ENCODE data around the gene COL23A1. TPM values are rescaled to one million over a fixed set of nuclear protein-coding genes. Genes with fewer than 3 reads are reported as not detected.

COL23A1 gene
- polyA plus RNA-seq, 1 donor (not counting 4 experiments of a cell fraction or from before 2014, with no cell fraction given) = not detected

DNA sequence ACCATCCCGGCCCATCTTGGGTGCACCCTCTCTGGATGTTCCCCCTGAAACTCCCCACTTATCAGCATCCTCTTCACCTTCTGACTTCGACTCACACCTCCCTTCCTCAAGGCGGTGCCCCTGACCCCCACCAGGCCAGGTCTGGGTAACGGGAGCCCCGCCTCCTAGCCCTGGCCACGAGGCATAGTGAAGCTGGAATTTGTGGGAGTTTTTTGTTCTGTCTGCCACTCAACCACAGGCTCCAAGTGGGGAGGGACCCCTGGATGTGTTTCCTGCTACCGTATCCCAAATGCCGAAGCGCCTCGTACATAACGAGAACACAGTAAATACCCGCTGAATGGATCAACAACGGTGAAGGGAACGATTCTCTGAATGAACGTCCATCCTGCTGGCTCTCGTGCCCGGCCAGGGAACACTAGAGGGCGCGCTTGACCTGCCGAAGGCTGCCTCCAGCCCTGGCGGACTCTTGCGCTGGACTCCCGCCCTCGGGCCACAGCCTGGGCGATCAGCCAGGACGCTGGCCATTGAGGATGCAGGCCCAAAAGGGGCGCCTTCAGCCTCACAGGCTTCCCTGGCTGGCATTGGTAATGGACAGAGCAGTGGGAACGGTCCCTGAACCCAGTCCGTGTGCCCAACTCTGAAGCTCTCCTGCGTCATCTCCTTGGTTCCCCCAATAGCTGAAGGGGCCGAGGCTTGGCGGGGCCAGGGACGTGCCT lies 310.3 kb downstream of the COL23A1 start:
- no peak for DNase-seq (ENCODE audit: low read depth, low spot score)
- Histone ChIP-seq H3K4me1 (ENCODE audit: control insufficient read depth, extremely low read depth, insufficient read depth, low read length) (no peaks in the 10 kb centered on the region), H3K9me1 (ENCODE audit: control insufficient read depth, extremely low read depth, insufficient read depth, low read length) (no peaks in the 10 kb centered on the region), H3K27ac (ENCODE audit: control insufficient read depth, insufficient read depth, low read length) (no peak overlapping the region), H4K20me1 (ENCODE audit: control insufficient read depth, extremely low read depth, insufficient read depth, low read length) (no peaks in the 10 kb centered on the region), H3K9ac (ENCODE audit: control insufficient read depth, extremely low read depth, insufficient read depth, low read length) (no peak overlapping the region), H3K9me3 (ENCODE audit: control insufficient read depth, low read depth, low read length) (peaks cover 6% of the 10 kb centered on the region), H3K4me2 (ENCODE audit: control insufficient read depth, extremely low read depth, insufficient read depth, low read depth, low read length) (no peak overlapping the region), H3K79me2 (ENCODE audit: control insufficient read depth, insufficient read depth, low read length) (no peaks in the 10 kb centered on the region), H3K36me3 (ENCODE audit: control insufficient read depth in 2 of 2, extremely low read depth in 1 of 2, insufficient read depth in 2 of 2, low read length in 2 of 2) (no peaks in the 10 kb centered on the region), H3K27me3 (ENCODE audit: control insufficient read depth, extremely low read depth, insufficient read depth, low read length) (peaks cover 7% of the 10 kb centered on the region), H3K4me3 (ENCODE audit: control insufficient read depth in 2 of 3, extremely low read depth in 1 of 3, insufficient read depth in 2 of 3, low read depth in 1 of 3, low read length in 3 of 3) (no peak overlapping the region), H2AFZ (ENCODE audit: control insufficient read depth, low read length) (no peak overlapping the region)
- TF ChIP-seq, protein P1, sequence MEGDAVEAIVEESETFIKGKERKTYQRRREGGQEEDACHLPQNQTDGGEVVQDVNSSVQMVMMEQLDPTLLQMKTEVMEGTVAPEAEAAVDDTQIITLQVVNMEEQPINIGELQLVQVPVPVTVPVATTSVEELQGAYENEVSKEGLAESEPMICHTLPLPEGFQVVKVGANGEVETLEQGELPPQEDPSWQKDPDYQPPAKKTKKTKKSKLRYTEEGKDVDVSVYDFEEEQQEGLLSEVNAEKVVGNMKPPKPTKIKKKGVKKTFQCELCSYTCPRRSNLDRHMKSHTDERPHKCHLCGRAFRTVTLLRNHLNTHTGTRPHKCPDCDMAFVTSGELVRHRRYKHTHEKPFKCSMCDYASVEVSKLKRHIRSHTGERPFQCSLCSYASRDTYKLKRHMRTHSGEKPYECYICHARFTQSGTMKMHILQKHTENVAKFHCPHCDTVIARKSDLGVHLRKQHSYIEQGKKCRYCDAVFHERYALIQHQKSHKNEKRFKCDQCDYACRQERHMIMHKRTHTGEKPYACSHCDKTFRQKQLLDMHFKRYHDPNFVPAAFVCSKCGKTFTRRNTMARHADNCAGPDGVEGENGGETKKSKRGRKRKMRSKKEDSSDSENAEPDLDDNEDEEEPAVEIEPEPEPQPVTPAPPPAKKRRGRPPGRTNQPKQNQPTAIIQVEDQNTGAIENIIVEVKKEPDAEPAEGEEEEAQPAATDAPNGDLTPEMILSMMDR (optimal IDR thresholded peaks at IDR 0.05 in 1 of 3, IDR thresholded peaks at IDR 0.05 in 1 of 3, conservative IDR thresholded peaks at IDR 0.05 in 1 of 3; ENCODE audit: extremely low read depth in 1 of 3, insufficient read depth in 2 of 3, low read length in 3 of 3) = peak; percentile 75 to 93 (median 87)
- TF ChIP-seq EZH2 (IDR thresholded peaks at IDR 0.05; ENCODE audit: low read length) = no peak
- no peak for FAIRE-seq
- dilution Hi-C loops (cut with MboI; ENCODE audit: extremely low pct_ligation_motif_present, low sequenced_read_pairs) = no loop called here

DNA sequence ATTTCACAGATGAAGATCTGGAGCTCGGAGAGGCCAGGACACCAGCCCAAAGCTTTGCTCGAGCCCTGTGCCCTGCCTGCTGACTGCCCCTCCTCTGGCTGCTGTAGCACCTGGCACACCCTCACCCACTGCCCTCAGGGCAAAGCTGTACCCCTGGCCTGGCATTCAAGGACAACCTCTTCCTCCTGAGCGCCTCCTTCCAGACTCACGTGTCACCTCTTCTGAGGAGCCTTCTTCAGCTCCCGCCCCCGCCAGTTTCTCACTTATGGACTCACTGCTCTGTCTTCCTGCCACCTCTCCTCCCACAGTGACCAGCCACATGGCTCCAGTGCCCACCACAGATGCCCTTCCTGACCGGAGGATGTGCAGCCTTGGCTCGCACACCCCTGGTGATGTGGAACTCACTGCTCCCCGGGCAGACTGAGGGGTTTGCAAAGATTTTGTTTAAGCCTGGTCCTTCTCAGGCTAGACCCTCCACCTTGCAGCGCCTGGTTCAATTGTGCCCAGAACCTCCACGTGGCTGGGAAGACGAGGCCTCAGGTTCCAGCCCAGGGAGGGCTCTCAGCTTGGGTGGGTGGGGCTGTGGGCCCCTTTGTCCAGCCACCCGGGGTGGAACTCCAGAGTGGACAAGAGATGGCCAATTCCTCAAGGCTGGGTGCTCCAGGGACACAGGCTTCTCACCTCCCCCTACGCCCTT lies 311.0 kb downstream of the COL23A1 start:
- Histone ChIP-seq H3K9me1 (ENCODE audit: control insufficient read depth, extremely low read depth, insufficient read depth, low read length) (no peaks in the 10 kb centered on the region), H3K27me3 (ENCODE audit: control insufficient read depth, extremely low read depth, insufficient read depth, low read length) (peaks cover 7% of the 10 kb centered on the region), H3K9ac (ENCODE audit: control insufficient read depth, extremely low read depth, insufficient read depth, low read length) (no peak overlapping the region), H3K4me1 (ENCODE audit: control insufficient read depth, extremely low read depth, insufficient read depth, low read length) (no peaks in the 10 kb centered on the region), H3K9me3 (ENCODE audit: control insufficient read depth, low read depth, low read length) (peaks cover 6% of the 10 kb centered on the region), H4K20me1 (ENCODE audit: control insufficient read depth, extremely low read depth, insufficient read depth, low read length) (no peaks in the 10 kb centered on the region), H3K27ac (ENCODE audit: control insufficient read depth, insufficient read depth, low read length) (no peak overlapping the region), H2AFZ (ENCODE audit: control insufficient read depth, low read length) (no peak overlapping the region), H3K36me3 (ENCODE audit: control insufficient read depth in 2 of 2, extremely low read depth in 1 of 2, insufficient read depth in 2 of 2, low read length in 2 of 2) (no peaks in the 10 kb centered on the region), H3K4me3 (ENCODE audit: control insufficient read depth in 2 of 3, extremely low read depth in 1 of 3, insufficient read depth in 2 of 3, low read depth in 1 of 3, low read length in 3 of 3) (no peak overlapping the region), H3K4me2 (ENCODE audit: control insufficient read depth, extremely low read depth, insufficient read depth, low read depth, low read length) (no peak overlapping the region), H3K79me2 (ENCODE audit: control insufficient read depth, insufficient read depth, low read length) (no peaks in the 10 kb centered on the region)
- dilution Hi-C loops (cut with MboI; ENCODE audit: extremely low pct_ligation_motif_present, low sequenced_read_pairs) = no loop called here
- DNase-seq (ENCODE audit: low read depth, low spot score) (no peak), FAIRE-seq (no peak)
- no peak for TF ChIP-seq EZH2 (IDR thresholded peaks at IDR 0.05; ENCODE audit: low read length)
- TF ChIP-seq, protein P1 (optimal IDR thresholded peaks at IDR 0.05 in 1 of 3, IDR thresholded peaks at IDR 0.05 in 1 of 3, conservative IDR thresholded peaks at IDR 0.05 in 1 of 3; ENCODE audit: extremely low read depth in 1 of 3, insufficient read depth in 2 of 3, low read length in 3 of 3) = no peak
